Thoracic aorta (tissue), 2 donors: Measurements from ENCODE around the gene ZNF506. TPM values are rescaled to one million over a fixed set of nuclear protein-coding genes. Genes with fewer than 3 reads are reported as not detected.

Source experiments
- ATAC-seq: fragments of 150-250 bp; one replicate; pipeline ENCODE4 v1.8.0; 2017; ENCODE audit warnings: low read depth; ENCODE audit not compliant: insufficient number of reproducible peaks, low FRiP score
- DNase-seq: peaks from one replicate; pipeline ENCODE4 v3.0.0-alpha.2; 2020; ENCODE audit warnings: low spot score
- H3K27ac ChIP-seq, 2 donors: fragments of 200-600 bp; sonication (generic); 1 replicate in 1 of 2; 2 replicates in 1 of 2; pipeline ENCODE4 v1.5.1; 2016; ENCODE audit warnings: mild to moderate bottlenecking in 2 of 2, moderate library complexity in 2 of 2
- H3K27me3 ChIP-seq: fragments of 200-600 bp; sonication (generic); replicated peaks from 2 replicates; pipeline ENCODE4 v1.6.0; 2016; ENCODE audit warnings: mild to moderate bottlenecking; ENCODE audit not compliant: insufficient read depth
- H3K36me3 ChIP-seq: fragments of 200-600 bp; sonication (generic); one replicate; pipeline ENCODE4 v1.5.1; 2016
- H3K4me1 ChIP-seq, 2 donors: fragments of 200-600 bp; sonication (generic); 1 replicate in 1 of 2; 2 replicates in 1 of 2; pipeline versions ENCODE4 v1.5.1 to v1.6.0; 2016; ENCODE audit warnings: low read depth in 2 of 2, mild to moderate bottlenecking in 1 of 2; ENCODE audit not compliant: control insufficient read depth in 1 of 2
- H3K4me3 ChIP-seq: fragments of 200-600 bp; sonication (generic); 2 replicates; pipeline ENCODE4 v1.5.1; 2016; ENCODE audit warnings: mild to moderate bottlenecking
- H3K9me3 ChIP-seq: fragments of 200-600 bp; sonication (generic); 2 replicates; pipeline ENCODE4 v1.5.1; 2016
- CTCF ChIP-seq: fragments of 200-600 bp; sonication (generic); IDR thresholded peaks from one replicate; pipeline ENCODE4 v1.5.1; 2019; ENCODE audit warnings: antibody characterized with exemption
- total RNA-seq, 2 donors: library from RNA; depleted of rRNA; stranded (reverse); fragments of >200 nt; gene quantifications; one replicate each; pipeline versions ENCODE4 v1.1.0 to v1.2.3, GENCODE V29; 2016

ZNF506 gene
- total RNA-seq, 2 donors from 2014 or later = 55.5 to 66.7 TPM

- Histone ChIP-seq H3K27ac (no peak overlapping the region), H3K9me3 (no peaks in the 10 kb centered on the region), H3K4me1 (no peaks in the 10 kb centered on the region), H3K27me3 (no peaks in the 10 kb centered on the region), H3K4me3 (no peak overlapping the region), H3K36me3 (no peaks in the 10 kb centered on the region)
- no peak for DNase-seq
- TF ChIP-seq CTCF = no peak
- ATAC-seq = no peak
Measured at GRCh38 chr19:19742773-19743172, 78.8 kb downstream of the ZNF506 start.

Other genes starting within 250 kb of the ZNF506 start
- gene PBX4, start 203.1 kb downstream of the ZNF506 start, total RNA-seq = not detected
- gene LPAR2, start 193.5 kb downstream of the ZNF506 start, total RNA-seq = 10 to 100 TPM in 1 of 2 donors, 1 to 10 TPM in 1; 4.2 to 11.6 TPM
- 10 to 100 TPM; 12.5 to 13.1 TPM for gene GMIP, start 178.1 kb downstream of the ZNF506 start, total RNA-seq
- gene ATP13A1, start 158.1 kb downstream of the ZNF506 start, total RNA-seq = 100 to 1,000 TPM in 1 of 2 donors, 10 to 100 TPM in 1; 95.0 to 150 TPM
- 1 to 10 TPM; 2.2 to 8.3 TPM for gene ZNF101, start 152.9 kb downstream of the ZNF506 start, total RNA-seq
- gene ZNF14, start 88.6 kb downstream of the ZNF506 start, total RNA-seq = 10 to 100 TPM in 1 of 2 donors, 1 to 10 TPM in 1; 6.9 to 11.6 TPM
- 1 to 10 TPM; 3.0 to 9.0 TPM for gene ZNF253, start 44.1 kb upstream of the ZNF506 start, total RNA-seq
- gene ZNF93, start 79.2 kb upstream of the ZNF506 start, total RNA-seq = 10 to 100 TPM in 1 of 2 donors, 1 to 10 TPM in 1; 3.0 to 11.6 TPM
- gene ZNF682, start 217.8 kb upstream of the ZNF506 start, total RNA-seq = 1 to 10 TPM in 1 of 2 donors, under 1 TPM in 1; 0.54 to 2.3 TPM